Measurements from ENCODE around the gene AKAP1. TPM values are rescaled to one million over a fixed set of nuclear protein-coding genes. Genes with fewer than 3 reads are reported as not detected.

Gene AKAP1
- total RNA-seq, 2 donors from 2014 or later = 11.6 to 18.5 TPM

DNA sequence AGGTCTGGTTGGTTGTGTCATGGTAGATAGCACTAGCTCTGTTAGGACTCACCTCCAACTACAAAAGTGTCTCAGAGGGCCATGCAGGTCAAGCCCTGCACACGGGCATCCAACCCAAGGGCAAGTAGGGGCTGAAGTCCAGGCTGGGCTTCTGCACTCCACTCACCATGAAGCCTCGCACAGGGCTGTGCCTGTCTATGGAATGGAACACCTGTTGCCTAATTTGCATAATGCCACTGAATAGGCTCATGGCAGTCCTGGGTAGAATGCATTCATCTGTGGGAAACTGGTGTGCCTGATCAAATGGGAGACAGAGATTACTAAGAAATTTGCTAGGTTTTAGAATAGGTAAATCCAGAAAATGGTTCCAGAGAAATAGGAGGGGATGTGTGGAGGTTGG is 8.0 kb upstream of the AKAP1 start:
- H3K4me1 Mint-ChIP-seq = peaks cover 9% of the 10 kb centered on the region
- Histone ChIP-seq H3K27ac (ENCODE audit: low read depth, low read length) (no peak overlapping the region), H3K36me3 (ENCODE audit: control insufficient read depth, insufficient read depth, low read length) (no peaks in the 10 kb centered on the region), H3K9me3 (ENCODE audit: control insufficient read depth, low read length) (no peaks in the 10 kb centered on the region), H3K27me3 (ENCODE audit: control insufficient read depth, insufficient read depth, low read length, poor library complexity, severe bottlenecking) (peaks cover 40% of the 10 kb centered on the region), H3K4me3 (ENCODE audit: low read length) (no peak overlapping the region), H3K4me1 (ENCODE audit: control insufficient read depth, insufficient read depth, low read length) (no peaks in the 10 kb centered on the region), H3K9ac (ENCODE audit: extremely low read depth, low read length, poor library complexity, severe bottlenecking) (no peak overlapping the region)
- no peak overlapping the region for H3K27ac Mint-ChIP-seq
- DNase-seq = no peak
- no peak overlapping the region for H3K4me3 Mint-ChIP-seq
- TF ChIP-seq, protein P1, sequence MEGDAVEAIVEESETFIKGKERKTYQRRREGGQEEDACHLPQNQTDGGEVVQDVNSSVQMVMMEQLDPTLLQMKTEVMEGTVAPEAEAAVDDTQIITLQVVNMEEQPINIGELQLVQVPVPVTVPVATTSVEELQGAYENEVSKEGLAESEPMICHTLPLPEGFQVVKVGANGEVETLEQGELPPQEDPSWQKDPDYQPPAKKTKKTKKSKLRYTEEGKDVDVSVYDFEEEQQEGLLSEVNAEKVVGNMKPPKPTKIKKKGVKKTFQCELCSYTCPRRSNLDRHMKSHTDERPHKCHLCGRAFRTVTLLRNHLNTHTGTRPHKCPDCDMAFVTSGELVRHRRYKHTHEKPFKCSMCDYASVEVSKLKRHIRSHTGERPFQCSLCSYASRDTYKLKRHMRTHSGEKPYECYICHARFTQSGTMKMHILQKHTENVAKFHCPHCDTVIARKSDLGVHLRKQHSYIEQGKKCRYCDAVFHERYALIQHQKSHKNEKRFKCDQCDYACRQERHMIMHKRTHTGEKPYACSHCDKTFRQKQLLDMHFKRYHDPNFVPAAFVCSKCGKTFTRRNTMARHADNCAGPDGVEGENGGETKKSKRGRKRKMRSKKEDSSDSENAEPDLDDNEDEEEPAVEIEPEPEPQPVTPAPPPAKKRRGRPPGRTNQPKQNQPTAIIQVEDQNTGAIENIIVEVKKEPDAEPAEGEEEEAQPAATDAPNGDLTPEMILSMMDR (conservative IDR thresholded peaks at IDR 0.05) = no peak
- WGBS, 2 experiments (ENCODE audit: insufficient coverage in 1 of 2, insufficient read length in 1 of 2) = 90 to 94% methylated on average over 2 of the region's 2 CpGs
- H3K9me3 Mint-ChIP-seq = no peaks in the 10 kb centered on the region
- peaks cover 28% of the 10 kb centered on the region for H3K27me3 Mint-ChIP-seq (ENCODE audit: insufficient read depth)
- no peaks in the 10 kb centered on the region for H3K36me3 Mint-ChIP-seq (ENCODE audit: low read depth)

DNA sequence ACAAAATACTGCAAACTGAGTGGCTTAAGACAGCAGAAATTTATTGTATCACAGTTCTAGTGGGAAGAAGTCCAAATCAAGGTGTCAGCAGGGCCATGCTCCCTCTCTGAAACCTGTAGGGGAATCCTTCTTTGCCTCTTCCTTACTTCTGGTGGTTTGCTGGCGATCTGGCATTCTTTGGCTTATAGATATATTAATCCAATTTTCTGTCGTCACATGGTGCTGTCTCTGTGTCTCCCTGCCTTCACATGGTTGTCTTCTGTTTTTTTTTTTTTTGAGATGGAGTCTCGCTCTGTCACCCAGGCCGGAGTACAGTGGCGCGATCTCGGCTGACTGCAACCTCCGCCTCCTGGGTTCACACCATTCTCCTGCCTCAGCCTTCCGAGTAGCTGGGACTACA is 6.8 kb upstream of the AKAP1 start:
- H3K27me3 ChIP-seq (ENCODE audit: control insufficient read depth, insufficient read depth, low read length, poor library complexity, severe bottlenecking) = peaks cover 40% of the 10 kb centered on the region
- H3K9me3 Mint-ChIP-seq = no peaks in the 10 kb centered on the region
- no peak for DNase-seq
- H3K27ac Mint-ChIP-seq = no peak overlapping the region
- H3K4me3 Mint-ChIP-seq = no peak overlapping the region
- H3K36me3 ChIP-seq (ENCODE audit: control insufficient read depth, insufficient read depth, low read length) = no peaks in the 10 kb centered on the region
- no peak overlapping the region for H3K4me3 ChIP-seq (ENCODE audit: low read length)
- TF ChIP-seq, protein P1 (conservative IDR thresholded peaks at IDR 0.05) = no peak
- peaks cover 9% of the 10 kb centered on the region for H3K4me1 Mint-ChIP-seq
- no peak overlapping the region for H3K27ac ChIP-seq (ENCODE audit: low read depth, low read length)
- no peaks in the 10 kb centered on the region for H3K36me3 Mint-ChIP-seq (ENCODE audit: low read depth)
- no peaks in the 10 kb centered on the region for H3K4me1 ChIP-seq (ENCODE audit: control insufficient read depth, insufficient read depth, low read length)
- no peak overlapping the region for H3K9ac ChIP-seq (ENCODE audit: extremely low read depth, low read length, poor library complexity, severe bottlenecking)
- H3K9me3 ChIP-seq (ENCODE audit: control insufficient read depth, low read length) = no peaks in the 10 kb centered on the region
- peaks cover 28% of the 10 kb centered on the region for H3K27me3 Mint-ChIP-seq (ENCODE audit: insufficient read depth)
- WGBS, 2 experiments (ENCODE audit: insufficient coverage in 1 of 2, insufficient read length in 1 of 2) = 94 to 96% methylated on average over 3 to 9 of the region's 9 CpGs

DNA sequence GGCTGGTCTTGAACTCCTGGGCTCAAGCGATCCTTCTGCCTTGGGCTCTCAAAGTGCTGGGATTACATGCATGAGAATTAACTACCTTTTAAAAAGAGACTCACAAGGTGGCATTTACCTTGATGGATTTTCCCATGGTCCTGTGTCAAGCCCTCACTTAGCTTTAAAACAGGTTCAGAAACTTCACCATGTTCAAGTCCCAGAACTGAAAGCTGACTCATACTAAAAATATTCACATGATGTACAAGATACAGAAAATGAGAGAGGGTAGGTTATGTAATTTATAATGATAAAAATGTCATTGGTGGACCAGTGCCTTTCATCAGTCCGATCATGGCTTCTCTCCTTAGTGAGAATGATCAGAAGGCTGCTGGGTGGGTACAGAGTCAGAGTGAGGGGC is 4.3 kb upstream of the AKAP1 start:
- no peaks in the 10 kb centered on the region for H3K36me3 ChIP-seq (ENCODE audit: control insufficient read depth, insufficient read depth, low read length)
- Mint-ChIP-seq H3K4me3 (no peak overlapping the region), H3K36me3 (ENCODE audit: low read depth) (no peaks in the 10 kb centered on the region), H3K9me3 (no peaks in the 10 kb centered on the region), H3K27me3 (ENCODE audit: insufficient read depth) (peaks cover 28% of the 10 kb centered on the region), H3K4me1 (peaks cover 12% of the 10 kb centered on the region), H3K27ac (no peak overlapping the region)
- H3K27ac ChIP-seq (ENCODE audit: low read depth, low read length) = no peak overlapping the region
- no peak for DNase-seq
- TF ChIP-seq, protein P1 (conservative IDR thresholded peaks at IDR 0.05) = no peak
- H3K4me1 ChIP-seq (ENCODE audit: control insufficient read depth, insufficient read depth, low read length) = no peaks in the 10 kb centered on the region
- peaks cover 40% of the 10 kb centered on the region for H3K27me3 ChIP-seq (ENCODE audit: control insufficient read depth, insufficient read depth, low read length, poor library complexity, severe bottlenecking)
- H3K9me3 ChIP-seq (ENCODE audit: control insufficient read depth, low read length) = no peaks in the 10 kb centered on the region
- no peak overlapping the region for H3K4me3 ChIP-seq (ENCODE audit: low read length)
- no peak overlapping the region for H3K9ac ChIP-seq (ENCODE audit: extremely low read depth, low read length, poor library complexity, severe bottlenecking)
- WGBS, 2 experiments (ENCODE audit: insufficient coverage in 1 of 2, insufficient read length in 1 of 2) = 88 to 100% methylated on average over 2 of the region's 2 CpGs

Measured in endodermal cell (in vitro differentiated cells).